IPS DF 6.9 (cell line): ENCODE results near the gene ULK3.

Experiments used
- DNase-seq: peaks from one replicate; pipeline ENCODE4 v3.0.0-alpha.2; 2013; ENCODE audit warnings: low read depth, low spot score
- H3K27ac ChIP-seq: one replicate; pipeline ENCODE4 v1.5.1; 2013; ENCODE audit warnings: low read length, control low read depth
- H3K27me3 ChIP-seq: 2 replicates; pipeline ENCODE4 v1.6.1; 2013; ENCODE audit warnings: mild to moderate bottlenecking, low read length; ENCODE audit not compliant: control insufficient read depth, insufficient read depth
- H3K36me3 ChIP-seq: 2 replicates; pipeline ENCODE4 v1.6.1; 2013; ENCODE audit warnings: low read length; ENCODE audit not compliant: control insufficient read depth, insufficient read depth
- H3K4me1 ChIP-seq: 2 replicates; pipeline ENCODE4 v1.6.1; 2013; ENCODE audit warnings: low read length; ENCODE audit not compliant: control insufficient read depth, insufficient read depth
- H3K4me3 ChIP-seq: 2 replicates; pipeline ENCODE4 v1.5.1; 2013; ENCODE audit warnings: mild to moderate bottlenecking, low read length
- H3K9me3 ChIP-seq: 2 replicates; pipeline ENCODE4 v1.6.1; 2013; ENCODE audit warnings: low read length, inconsistent platforms; ENCODE audit not compliant: control insufficient read depth, insufficient read depth
- WGBS: extraction: QIAGEN DNeasy Blood & Tissue Kit; methylation state at CpG from one replicate; pipeline ENCODE4 v1.1.7; 2013; ENCODE audit warnings: mixed read lengths, missing lambda C conversion rate; ENCODE audit not compliant: insufficient read length, insufficient coverage; 5-methylcytosine and 5-hydroxymethylcytosine counted together

The ULK3 gene

DNA sequence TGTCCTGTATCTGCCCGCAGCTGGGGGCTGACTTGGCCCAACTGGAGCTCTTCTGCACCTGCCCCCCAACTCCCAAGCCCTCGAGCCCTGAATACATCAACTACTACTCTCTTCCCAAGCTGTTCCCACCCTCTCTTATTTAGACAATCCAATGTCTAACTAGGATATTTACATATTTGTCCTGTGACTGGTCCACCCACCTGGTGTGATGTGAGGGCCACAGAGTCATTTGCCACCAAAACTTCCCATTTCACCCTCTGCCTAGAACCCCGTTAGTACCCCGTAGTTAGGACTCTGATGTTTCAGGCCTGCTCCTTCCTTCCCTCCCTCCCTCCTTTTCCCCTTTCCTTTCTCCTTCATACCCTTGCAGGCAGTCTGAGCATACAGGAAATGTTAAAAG is 10.1 kb downstream of the ULK3 start:
- H3K27ac ChIP-seq, result no peak overlapping the region
- H3K4me1 ChIP-seq, result peaks cover 4% of the 10 kb centered on the region
- DNase-seq, result no peak
- no peaks in the 10 kb centered on the region for H3K9me3 ChIP-seq
- H3K27me3 ChIP-seq, result no peaks in the 10 kb centered on the region; the same call in 1 of the 2 replicates
- WGBS, result no CpG with 5 or more reads among the region's 4 CpGs
- H3K4me3 ChIP-seq, result no peak overlapping the region
- no peaks in the 10 kb centered on the region; the same call in 1 of the 2 replicates for H3K36me3 ChIP-seq

DNA sequence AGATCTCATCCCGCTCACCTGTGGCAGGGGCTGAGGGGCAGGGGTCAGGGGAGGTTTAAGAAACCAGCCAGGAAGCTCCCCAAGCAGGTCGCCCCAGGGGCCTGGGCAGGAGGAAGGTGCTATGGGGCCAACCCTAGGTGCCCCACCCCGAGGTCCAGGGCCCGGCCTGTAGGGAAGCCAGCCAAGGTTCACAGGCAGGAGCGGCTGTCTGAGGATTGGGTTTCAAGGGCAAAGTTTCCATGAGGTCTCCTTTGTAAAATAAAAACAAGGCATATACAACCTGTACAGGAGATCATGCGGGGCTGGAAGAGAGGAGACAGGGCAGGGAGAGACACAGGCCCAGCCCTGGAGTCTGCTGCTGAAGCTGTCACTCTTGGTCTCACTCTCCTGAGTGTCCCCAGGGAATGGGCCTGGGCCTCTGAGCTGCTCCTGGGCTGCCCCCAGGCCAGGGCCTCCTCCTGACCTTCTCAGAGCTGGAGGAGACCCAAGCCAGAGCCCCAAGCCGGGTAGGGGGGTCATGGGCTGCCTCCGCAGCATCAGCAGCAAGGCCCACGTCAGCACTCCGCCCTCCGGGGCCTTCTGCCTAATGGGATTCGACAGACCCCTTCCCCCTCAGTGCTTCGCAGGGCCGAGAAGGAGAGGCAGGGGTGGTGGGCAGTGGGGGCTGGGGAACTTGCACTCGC is 11.0 kb downstream of the ULK3 start:
- Histone ChIP-seq H3K4me1 (peaks cover 4% of the 10 kb centered on the region), H3K9me3 (no peaks in the 10 kb centered on the region), H3K27ac (no peak overlapping the region), H3K4me3 (no peak overlapping the region), H3K36me3 (no peaks in the 10 kb centered on the region), H3K27me3 (peaks cover 3% of the 10 kb centered on the region; the same call in 1 of the 2 replicates)
- DNase-seq, result no peak
- no CpG with 5 or more reads among the region's 15 CpGs for WGBS

DNA sequence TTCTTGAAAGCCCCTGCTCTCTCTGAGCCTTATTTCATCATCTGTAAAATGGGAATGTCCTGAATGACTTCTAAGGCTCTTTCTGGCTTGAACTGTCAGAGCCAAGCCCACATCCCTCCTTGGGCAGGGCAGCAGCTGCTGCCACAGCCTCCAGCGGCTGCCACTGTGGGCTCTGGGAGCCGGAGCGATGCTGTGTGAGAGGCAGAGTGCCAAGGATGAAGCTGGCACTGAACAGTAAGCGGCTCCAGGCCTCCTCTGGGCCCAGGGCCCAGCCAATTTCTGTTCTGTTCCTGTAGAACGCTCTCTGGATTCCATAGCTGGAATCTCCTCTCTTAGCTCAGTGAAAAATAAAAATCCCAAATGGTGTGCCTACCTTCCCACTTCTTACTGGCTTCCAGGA is 12.1 kb downstream of the ULK3 start:
- H3K4me1 ChIP-seq, result peaks cover 9% of the 10 kb centered on the region
- H3K27ac ChIP-seq, result no peak overlapping the region
- no CpG with 5 or more reads among the region's 5 CpGs for WGBS

DNA sequence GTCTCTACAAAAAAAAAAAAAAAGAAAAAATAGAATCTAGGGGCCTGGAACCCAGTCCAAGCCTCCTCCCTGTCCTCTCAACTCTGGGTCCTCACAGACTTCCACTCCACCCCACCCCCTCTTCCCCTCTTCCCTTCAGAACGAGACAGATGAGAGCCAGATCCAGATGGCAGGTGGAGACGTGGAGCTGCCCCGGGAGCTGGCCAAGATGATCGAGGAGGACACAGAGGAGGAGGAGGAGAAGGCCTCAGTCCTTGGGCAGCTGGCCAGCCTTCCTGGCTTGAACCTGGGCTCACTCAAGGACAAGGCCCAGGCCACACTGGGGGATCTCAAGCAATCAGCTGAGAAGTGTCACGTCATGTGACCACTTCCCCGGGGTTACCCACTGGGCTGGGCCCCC is 13.0 kb downstream of the ULK3 start:
- no peaks in the 10 kb centered on the region for H3K36me3 ChIP-seq
- peaks cover 6% of the 10 kb centered on the region for H3K4me1 ChIP-seq
- no peaks in the 10 kb centered on the region for H3K9me3 ChIP-seq
- DNase-seq, result no peak
- H3K4me3 ChIP-seq, result no peak overlapping the region
- WGBS, result no CpG with 5 or more reads among the region's 6 CpGs
- H3K27ac ChIP-seq, result no peak overlapping the region
- H3K27me3 ChIP-seq, result peaks cover 11% of the 10 kb centered on the region; the same call in 1 of the 2 replicates

More for the DNA sequence above, 12.1 kb downstream of the ULK3 start:
- Histone ChIP-seq H3K9me3 (no peaks in the 10 kb centered on the region), H3K36me3 (no peaks in the 10 kb centered on the region), H3K27me3 (peaks cover 7% of the 10 kb centered on the region; the same call in 1 of the 2 replicates), H3K4me3 (no peak overlapping the region)
- no peak for DNase-seq

DNA sequence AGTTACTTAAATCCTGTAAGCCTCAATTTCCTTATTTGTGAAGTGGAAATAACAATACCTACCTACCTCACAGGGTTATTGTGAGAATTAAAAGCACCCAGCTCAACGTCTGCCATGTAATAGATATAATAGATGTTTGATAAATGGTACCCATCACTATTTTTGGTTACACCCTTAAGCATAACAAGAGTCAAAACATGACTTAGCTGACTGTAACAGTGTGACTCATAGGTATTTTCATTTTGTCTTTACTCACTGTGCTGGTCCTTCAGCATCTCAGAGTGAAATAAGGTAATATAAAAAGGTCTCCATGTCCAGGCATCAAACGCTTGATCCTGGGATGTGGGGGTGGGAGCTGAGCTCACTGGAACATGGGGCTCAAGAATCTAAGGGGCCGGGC is 13.5 kb downstream of the ULK3 start:
- WGBS, result no CpG with 5 or more reads among the region's 3 CpGs
- no peak for DNase-seq
- Histone ChIP-seq H3K27me3 (peaks cover 13% of the 10 kb centered on the region; the same call in 1 of the 2 replicates), H3K36me3 (no peaks in the 10 kb centered on the region), H3K4me1 (peaks cover 6% of the 10 kb centered on the region), H3K27ac (no peak overlapping the region), H3K4me3 (no peak overlapping the region), H3K9me3 (no peaks in the 10 kb centered on the region)

DNA sequence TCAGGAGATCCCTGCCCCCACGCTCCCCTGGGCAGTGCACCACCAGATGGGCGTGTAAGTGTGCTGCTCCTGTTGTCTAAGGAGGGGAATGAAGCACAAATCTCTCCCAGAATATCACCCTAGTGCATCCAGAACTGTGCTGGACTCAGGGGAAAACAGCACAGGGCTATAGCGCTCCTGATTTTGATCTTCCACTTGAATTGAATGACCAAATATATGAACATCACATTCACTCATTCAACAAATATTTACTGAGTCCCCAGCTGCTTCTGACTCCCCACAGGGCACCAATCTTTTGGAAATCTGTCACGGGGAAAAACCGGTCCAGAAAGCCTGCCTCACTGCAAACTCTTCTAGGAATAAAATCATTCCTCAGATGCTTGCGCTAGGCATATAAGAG is 14.1 kb downstream of the ULK3 start:
- Histone ChIP-seq H3K4me1 (peaks cover 5% of the 10 kb centered on the region; the same call in 1 of the 2 replicates), H3K4me3 (no peak overlapping the region), H3K36me3 (no peaks in the 10 kb centered on the region), H3K27me3 (peaks cover 13% of the 10 kb centered on the region; the same call in 1 of the 2 replicates), H3K27ac (no peak overlapping the region), H3K9me3 (no peaks in the 10 kb centered on the region)
- WGBS, result no CpG with 5 or more reads among the region's 6 CpGs
- no peak for DNase-seq

DNA sequence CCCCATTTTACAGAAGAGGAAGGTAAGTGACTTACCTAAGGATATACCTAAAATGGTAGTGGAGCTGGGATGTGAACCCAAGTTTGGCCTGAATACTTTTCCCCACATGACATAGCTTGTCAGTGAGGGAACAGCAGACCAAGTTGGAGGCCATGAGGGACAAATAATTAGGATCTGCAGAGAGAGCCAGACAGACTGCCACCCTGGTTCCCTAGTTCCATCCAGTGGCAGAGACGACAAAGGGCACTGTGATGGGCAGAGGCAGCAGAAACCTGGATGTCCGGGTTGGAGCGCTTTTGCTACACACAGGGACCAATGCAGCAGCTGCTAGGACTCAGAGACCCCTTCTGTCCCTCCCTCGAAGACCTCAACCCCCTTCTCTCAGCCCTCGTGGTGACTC is 15.3 kb downstream of the ULK3 start:
- WGBS, result no CpG with 5 or more reads among the region's 5 CpGs
- no peaks in the 10 kb centered on the region for H3K36me3 ChIP-seq
- H3K4me1 ChIP-seq, result peaks cover 5% of the 10 kb centered on the region; the same call in 1 of the 2 replicates
- no peak overlapping the region for H3K27ac ChIP-seq
- H3K4me3 ChIP-seq, result no peak overlapping the region
- DNase-seq, result no peak
- H3K27me3 ChIP-seq, result peaks cover 13% of the 10 kb centered on the region; the same call in 1 of the 2 replicates
- H3K9me3 ChIP-seq, result no peaks in the 10 kb centered on the region

DNA sequence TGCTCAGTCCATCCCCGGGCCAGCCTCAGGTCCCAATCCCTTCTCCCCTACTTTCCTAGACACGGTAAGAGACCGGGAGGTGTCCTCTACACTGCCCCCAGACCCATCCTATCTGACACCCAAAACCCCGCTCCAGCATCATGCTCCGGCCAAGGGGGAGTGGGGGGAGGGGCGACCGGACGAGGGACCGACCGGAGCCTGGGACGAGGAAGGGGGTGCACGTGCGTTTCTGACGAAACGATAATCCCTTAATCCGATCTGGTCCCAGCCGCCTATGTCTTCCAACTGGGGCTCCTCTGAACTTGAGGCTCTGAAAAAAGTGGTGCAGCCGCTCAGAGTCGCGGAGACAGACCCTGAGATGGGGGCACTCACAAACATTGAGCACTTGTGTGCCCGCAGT is 16.0 kb downstream of the ULK3 start:
- H3K4me3 ChIP-seq, result no peak overlapping the region

DNA sequence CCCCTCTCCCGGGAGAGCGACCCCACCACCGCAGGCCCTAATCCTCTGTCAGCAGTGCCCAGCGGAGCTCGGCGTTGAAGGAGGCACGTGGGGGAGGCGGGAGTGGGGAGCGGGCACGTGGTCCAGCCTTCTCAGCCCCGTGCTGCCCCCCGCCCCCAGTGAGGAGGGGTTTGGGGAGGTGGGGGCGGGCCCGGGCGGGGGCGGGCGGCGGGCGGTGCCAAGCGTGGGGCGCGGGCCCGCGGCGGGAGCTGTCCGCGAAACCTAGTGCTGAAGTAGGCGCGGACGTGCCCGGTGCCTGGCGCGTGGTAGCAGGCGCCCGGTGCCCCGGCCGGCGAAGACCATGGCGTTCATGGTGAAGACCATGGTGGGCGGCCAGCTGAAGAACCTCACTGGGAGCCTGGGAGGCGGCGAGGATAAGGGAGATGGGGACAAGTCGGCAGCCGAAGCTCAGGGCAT is 16.6 kb downstream of the ULK3 start, which contains the start of gene CPLX3:
Gene CPLX3 (plus strand): TSS at position 264 of the 456 bp plus-strand sequence. CDS start 77 bp downstream, at position 341.
- Histone ChIP-seq H3K27me3 (peaks cover 13% of the 10 kb centered on the region; the same call in 1 of the 2 replicates), H3K27ac (no peak within 1 kb of the TSS), H3K36me3 (no peaks in the 10 kb centered on the region), H3K4me3 (no peak within 1 kb of the TSS), H3K9me3 (no peaks in the 10 kb centered on the region), H3K4me1 (peaks cover 5% of the 10 kb centered on the region; the same call in 1 of the 2 replicates)
- no peak for DNase-seq
- no CpG with 5 or more reads among the region's 44 CpGs for WGBS

More for the DNA sequence above, 16.0 kb downstream of the ULK3 start:
- Histone ChIP-seq H3K9me3 (no peaks in the 10 kb centered on the region), H3K4me1 (peaks cover 5% of the 10 kb centered on the region; the same call in 1 of the 2 replicates), H3K36me3 (no peaks in the 10 kb centered on the region), H3K27ac (no peak overlapping the region), H3K27me3 (peaks cover 13% of the 10 kb centered on the region; the same call in 1 of the 2 replicates)
- no CpG with 5 or more reads among the region's 21 CpGs for WGBS
- DNase-seq, result no peak

DNA sequence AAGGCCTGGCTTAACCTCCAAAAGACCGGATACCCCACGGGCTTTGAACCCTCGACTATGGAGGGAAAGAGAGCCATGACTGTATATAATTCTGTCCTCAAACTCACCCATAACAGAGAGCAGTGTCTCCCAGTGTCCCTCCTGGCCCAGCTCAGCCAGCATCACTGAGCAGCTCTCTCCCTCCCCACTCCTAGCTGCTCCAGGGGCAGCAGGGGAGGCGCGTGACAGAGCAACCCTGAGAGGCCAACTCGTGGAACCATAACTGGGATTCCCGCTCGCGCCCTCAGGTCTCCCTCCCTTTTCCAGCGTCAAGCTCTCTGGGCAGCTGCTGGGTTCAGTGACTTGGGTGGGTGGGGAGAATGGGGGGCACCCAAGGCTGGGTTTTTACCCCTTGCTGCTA is 17.1 kb downstream of the ULK3 start:
- Histone ChIP-seq H3K9me3 (no peaks in the 10 kb centered on the region), H3K36me3 (no peaks in the 10 kb centered on the region), H3K27me3 (peaks cover 13% of the 10 kb centered on the region; the same call in 1 of the 2 replicates), H3K4me1 (peaks cover 5% of the 10 kb centered on the region; the same call in 1 of the 2 replicates), H3K27ac (no peak overlapping the region), H3K4me3 (no peak overlapping the region)
- WGBS, result no CpG with 5 or more reads among the region's 10 CpGs
- DNase-seq, result no peak
